Measurements from ENCODE around the gene FAM110D.

FAM110D gene

DNA sequence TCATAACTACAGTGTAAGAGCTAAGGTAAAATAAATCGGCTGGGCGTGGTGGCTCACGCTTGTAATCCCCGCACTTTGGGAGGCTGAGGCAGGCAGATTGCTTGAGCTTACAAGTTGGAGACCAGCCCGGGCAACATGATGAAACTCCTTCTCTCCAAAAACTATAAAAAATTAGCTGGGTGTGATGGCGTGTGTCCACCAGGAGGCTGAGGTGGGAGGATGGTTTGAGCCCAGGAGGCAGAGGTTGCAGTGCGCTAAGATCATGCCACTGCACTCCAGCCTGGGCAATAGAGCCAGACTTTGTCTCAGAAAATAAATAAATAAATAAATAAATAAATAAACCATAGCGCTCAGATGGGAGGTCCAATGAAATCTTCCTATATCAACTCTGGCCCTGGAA, 16.7 kb upstream of the FAM110D start:
- TF ChIP-seq FOXP2 (optimal IDR thresholded peaks at IDR 0.05; ENCODE audit: borderline replicate concordance, extremely low read depth, extremely low read length, insufficient read depth) (no peak), SIN3A (IDR thresholded peaks at IDR 0.05; ENCODE audit: borderline replicate concordance, insufficient read depth, low read length) (no peak), TAF1 (IDR thresholded peaks at IDR 0.05; ENCODE audit: borderline replicate concordance, insufficient read depth, low read length) (no peak), POLR2AphosphoS5 (IDR thresholded peaks at IDR 0.05; ENCODE audit: low read depth, low read length) (no peak)
- TF ChIP-seq, protein P1, sequence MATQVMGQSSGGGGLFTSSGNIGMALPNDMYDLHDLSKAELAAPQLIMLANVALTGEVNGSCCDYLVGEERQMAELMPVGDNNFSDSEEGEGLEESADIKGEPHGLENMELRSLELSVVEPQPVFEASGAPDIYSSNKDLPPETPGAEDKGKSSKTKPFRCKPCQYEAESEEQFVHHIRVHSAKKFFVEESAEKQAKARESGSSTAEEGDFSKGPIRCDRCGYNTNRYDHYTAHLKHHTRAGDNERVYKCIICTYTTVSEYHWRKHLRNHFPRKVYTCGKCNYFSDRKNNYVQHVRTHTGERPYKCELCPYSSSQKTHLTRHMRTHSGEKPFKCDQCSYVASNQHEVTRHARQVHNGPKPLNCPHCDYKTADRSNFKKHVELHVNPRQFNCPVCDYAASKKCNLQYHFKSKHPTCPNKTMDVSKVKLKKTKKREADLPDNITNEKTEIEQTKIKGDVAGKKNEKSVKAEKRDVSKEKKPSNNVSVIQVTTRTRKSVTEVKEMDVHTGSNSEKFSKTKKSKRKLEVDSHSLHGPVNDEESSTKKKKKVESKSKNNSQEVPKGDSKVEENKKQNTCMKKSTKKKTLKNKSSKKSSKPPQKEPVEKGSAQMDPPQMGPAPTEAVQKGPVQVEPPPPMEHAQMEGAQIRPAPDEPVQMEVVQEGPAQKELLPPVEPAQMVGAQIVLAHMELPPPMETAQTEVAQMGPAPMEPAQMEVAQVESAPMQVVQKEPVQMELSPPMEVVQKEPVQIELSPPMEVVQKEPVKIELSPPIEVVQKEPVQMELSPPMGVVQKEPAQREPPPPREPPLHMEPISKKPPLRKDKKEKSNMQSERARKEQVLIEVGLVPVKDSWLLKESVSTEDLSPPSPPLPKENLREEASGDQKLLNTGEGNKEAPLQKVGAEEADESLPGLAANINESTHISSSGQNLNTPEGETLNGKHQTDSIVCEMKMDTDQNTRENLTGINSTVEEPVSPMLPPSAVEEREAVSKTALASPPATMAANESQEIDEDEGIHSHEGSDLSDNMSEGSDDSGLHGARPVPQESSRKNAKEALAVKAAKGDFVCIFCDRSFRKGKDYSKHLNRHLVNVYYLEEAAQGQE (IDR thresholded peaks at IDR 0.05; ENCODE audit: insufficient read depth in 1 of 2, low read depth in 2 of 2, low read length in 2 of 2): no peak

DNA sequence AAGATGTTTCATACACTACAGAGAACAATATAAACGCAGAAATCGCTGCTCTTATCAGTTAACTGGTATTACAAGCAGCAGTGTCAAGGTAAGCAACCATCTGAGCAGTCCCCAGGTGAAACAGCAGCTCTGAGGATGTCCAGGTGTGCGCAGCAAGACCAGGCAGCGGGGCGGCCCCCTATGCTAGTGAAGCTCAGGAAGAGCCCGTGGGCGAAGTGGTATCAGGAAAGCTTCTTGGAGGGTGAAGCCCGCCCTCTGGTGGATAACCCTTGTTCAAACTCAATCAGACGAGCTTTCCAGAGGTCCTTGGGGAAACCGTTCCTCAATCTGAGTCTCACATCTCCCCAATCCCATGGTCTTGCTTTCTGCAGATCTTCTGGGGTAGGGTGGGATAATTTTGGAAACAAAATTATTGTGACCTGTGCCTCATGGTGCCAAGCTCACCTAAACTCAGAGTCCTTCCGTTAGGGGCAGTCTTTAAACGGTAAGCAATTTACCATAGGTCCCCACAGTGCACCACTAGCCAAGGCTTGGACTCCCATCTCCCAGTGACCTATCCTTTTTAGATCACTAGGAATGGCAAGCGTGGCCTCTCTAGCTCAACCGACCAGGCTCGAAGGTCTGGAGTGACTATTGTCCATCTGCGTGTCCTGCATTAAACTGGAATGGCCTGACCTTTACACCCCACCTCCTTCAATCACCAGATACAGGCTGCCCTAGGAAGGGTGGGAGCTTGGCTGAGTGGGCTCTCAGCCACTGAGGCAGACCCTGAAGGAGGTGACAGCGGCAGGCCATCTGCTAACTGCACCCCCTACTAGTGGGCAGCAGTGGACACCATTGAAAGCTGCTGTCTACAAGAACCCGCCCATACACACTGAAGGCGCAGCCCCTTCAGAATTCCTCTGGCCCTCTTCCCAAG, 13.6 kb upstream of the FAM110D start:
- TF ChIP-seq TAF1 (IDR thresholded peaks at IDR 0.05; ENCODE audit: borderline replicate concordance, insufficient read depth, low read length) (no peak), SIN3A (IDR thresholded peaks at IDR 0.05; ENCODE audit: borderline replicate concordance, insufficient read depth, low read length) (no peak), POLR2AphosphoS5 (IDR thresholded peaks at IDR 0.05; ENCODE audit: low read depth, low read length) (no peak), FOXP2 (optimal IDR thresholded peaks at IDR 0.05; ENCODE audit: borderline replicate concordance, extremely low read depth, extremely low read length, insufficient read depth) (no peak)
- TF ChIP-seq, protein P1 (IDR thresholded peaks at IDR 0.05; ENCODE audit: insufficient read depth in 1 of 2, low read depth in 2 of 2, low read length in 2 of 2): no peak

DNA sequence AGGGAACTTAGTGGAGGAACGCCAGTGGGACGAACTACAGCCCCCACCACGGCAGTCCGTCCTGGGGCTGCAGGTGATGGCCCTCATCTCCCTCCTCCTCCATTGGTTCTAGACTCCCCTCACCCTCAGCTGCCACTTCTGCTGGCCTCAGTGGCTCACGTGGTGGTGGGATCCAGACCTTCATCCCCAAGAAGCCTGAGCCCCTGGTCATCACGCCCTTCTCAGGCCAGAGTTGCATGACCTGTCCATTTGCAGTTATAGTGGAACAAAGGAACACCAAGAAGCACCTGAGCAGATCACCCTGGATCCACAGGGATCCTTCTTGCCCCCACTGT, 13.0 kb upstream of the FAM110D start:
- TF ChIP-seq SIN3A (IDR thresholded peaks at IDR 0.05; ENCODE audit: borderline replicate concordance, insufficient read depth, low read length) (no peak), FOXP2 (optimal IDR thresholded peaks at IDR 0.05; ENCODE audit: borderline replicate concordance, extremely low read depth, extremely low read length, insufficient read depth) (no peak), POLR2AphosphoS5 (IDR thresholded peaks at IDR 0.05; ENCODE audit: low read depth, low read length) (no peak), TAF1 (IDR thresholded peaks at IDR 0.05; ENCODE audit: borderline replicate concordance, insufficient read depth, low read length) (no peak)
- TF ChIP-seq, protein P1 (IDR thresholded peaks at IDR 0.05; ENCODE audit: insufficient read depth in 1 of 2, low read depth in 2 of 2, low read length in 2 of 2): no peak

DNA sequence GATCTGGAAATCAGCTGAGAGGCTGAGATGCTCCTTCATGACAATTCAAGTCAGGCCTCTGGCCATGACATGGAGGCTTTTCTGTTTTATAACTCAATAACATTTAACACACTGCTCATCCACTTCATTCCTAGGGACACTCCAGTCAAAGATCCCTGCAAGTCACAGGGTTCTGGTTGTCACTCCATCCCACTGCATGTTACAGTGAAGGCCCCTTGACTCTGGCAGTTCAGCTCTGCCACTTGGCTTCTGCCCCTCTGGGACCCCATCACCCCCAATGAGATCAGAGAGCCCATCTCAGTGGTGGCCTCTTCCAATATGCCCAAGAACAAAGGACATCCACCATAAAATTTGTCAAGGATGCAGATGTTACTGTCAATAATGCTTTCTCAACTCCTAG, 10.0 kb upstream of the FAM110D start:
- TF ChIP-seq SIN3A (IDR thresholded peaks at IDR 0.05; ENCODE audit: borderline replicate concordance, insufficient read depth, low read length): no peak
- no peak for TF ChIP-seq TAF1 (IDR thresholded peaks at IDR 0.05; ENCODE audit: borderline replicate concordance, insufficient read depth, low read length)
- no peak for TF ChIP-seq FOXP2 (optimal IDR thresholded peaks at IDR 0.05; ENCODE audit: borderline replicate concordance, extremely low read depth, extremely low read length, insufficient read depth)
- no peak for TF ChIP-seq POLR2AphosphoS5 (IDR thresholded peaks at IDR 0.05; ENCODE audit: low read depth, low read length)
- TF ChIP-seq, protein P1 (IDR thresholded peaks at IDR 0.05; ENCODE audit: insufficient read depth in 1 of 2, low read depth in 2 of 2, low read length in 2 of 2): no peak
